NCI-H1436 (cell line): Measurements from ENCODE around the gene ACBD6.

Experiments used
- DNase-seq: peaks from one replicate; lab custom pipeline; 2025; lab: John Stamatoyannopoulos, UW

The ACBD6 gene

DNA sequence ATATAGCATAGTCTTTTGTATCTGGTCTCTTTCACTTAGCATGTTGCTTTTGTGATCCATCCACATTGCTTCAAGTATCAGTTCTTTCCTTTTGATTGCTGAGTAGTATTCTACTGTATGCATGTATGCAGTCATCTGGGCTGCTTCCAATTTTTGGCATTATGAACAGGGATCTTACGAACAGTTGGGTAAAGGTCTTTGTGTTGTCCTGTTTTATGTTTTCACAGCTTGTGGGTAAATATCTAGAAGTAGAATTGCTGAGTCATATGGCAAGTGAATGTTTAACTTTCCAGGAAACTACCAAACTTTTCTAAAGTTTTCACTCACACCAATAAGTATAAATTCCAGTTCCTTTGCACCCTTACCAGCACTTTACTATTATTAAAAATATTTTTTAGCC, 211.4 kb downstream of the ACBD6 start:
- no peak for DNase-seq

DNA sequence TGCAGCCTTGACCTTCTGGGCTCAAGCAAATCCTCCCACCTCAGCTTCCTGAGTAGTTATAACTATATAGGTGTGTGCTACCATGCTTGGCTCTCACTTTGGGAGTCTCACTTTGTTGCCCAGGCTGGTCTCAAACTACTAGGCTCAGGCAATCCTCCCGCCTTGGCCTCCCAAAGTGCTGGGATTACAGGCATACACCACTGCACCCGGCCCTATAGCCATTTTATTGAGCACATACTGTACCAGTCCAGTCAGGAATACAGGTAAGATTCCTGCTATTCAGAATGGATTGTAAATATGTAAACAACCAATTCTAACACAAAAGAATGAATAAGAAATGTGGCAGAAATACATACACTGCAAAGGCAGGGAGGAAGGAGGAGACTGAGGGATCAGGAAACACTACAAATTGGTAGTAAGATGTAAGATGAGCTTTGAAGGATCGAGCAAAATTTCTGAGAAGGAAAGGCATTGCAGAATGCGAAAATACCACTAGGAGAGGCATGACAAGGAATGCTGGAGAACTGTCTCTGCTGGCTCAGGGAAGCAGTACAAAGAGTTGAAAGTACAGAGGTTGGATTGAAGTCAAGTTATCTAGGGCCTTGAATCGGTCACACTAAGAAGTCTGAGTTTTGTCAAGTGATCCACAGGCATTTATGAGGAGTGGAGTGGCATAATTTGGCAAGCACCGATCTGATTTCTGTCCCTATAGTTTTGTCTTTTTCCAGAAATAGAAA, 211.9 kb downstream of the ACBD6 start:
- no peak for DNase-seq

DNA sequence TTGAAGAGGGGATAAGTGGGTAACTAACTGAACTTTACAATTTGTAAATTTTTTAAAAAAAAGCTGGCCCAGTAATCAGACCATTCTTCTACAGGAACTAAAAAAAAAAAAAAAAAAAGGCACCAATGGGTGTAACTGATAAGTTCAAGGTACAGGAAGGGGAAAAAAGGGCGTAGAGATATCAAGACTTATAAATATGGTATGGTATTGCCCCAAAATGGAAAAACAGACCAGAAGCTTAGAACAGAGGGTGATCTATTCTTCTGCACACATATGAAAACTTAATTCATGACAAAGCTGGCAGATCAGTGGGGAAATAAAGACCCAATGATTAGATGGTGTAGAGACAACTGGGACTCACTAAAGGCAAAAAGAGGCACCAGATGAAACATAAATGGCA, 213.4 kb downstream of the ACBD6 start:
- no peak for DNase-seq

DNA sequence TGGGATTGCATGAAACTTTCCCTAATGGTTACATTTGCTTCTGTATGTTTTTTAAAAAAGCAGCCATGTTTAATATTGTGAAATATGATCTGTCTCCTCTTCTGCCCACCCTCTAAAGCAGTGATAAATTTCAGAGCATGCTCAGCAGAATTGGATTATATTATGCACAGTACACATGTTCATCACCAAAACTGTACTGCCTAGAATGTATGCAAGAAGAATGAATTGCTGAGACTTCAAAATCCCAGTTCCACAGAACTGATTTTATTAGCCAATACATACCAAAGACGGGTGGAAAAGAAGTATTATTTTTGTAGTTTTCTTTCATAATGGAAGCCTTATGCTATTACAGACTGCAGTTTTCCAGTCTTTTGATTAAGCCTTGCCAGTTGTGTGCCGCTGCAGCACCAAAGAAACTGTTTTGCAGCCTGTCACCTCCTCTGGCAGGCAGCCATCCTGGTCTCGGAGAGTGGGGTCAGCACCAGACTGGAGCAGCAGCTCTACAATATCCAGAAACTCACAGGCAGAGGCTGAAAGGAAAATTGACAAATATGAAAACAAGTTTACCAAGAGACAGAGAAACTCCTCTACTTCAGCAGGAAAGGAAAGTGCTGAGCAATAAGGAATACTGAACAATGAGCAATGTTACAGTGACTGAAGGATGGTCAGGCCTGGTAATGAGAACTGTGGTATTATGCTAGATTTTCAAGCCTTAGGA, 214.2 kb downstream of the ACBD6 start:
- DNase-seq = no peak

DNA sequence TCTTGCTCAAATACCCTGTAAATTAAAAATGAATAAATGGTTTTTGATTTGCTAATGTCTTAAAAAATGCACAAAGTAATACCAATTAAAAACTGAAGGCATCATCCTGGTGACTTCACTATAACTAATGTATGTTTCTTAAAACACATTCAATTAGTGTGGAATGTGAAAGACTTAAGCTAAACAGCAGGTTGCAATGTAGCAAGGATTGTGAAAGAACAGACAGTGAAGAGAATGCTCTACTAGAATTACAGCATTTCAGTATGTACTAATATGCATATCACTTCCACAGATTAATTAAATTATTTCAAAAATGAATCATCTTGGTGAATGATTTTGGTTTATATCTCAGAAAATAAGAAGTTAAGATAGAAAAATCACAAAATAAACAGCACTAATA, 216.0 kb downstream of the ACBD6 start:
- no peak for DNase-seq

DNA sequence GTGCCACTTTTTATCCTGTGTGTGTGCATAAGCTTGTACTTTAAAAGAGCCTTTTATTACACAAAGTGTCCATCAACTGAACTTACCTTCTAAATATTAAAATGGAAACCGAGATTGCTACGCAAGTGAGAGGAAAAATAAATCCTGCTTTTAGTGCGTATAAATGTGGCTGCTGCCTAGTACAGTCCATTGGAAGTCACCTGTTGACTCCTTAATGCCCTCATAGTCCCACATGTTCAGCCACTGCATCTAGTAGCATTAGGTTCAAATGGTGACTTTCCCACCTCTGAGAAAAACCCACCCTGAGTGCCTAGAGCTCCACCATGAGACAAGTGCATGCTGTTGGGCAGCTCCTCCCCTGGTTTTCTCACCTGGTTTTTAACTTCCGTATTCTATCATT, 219.3 kb downstream of the ACBD6 start:
- DNase-seq = no peak

DNA sequence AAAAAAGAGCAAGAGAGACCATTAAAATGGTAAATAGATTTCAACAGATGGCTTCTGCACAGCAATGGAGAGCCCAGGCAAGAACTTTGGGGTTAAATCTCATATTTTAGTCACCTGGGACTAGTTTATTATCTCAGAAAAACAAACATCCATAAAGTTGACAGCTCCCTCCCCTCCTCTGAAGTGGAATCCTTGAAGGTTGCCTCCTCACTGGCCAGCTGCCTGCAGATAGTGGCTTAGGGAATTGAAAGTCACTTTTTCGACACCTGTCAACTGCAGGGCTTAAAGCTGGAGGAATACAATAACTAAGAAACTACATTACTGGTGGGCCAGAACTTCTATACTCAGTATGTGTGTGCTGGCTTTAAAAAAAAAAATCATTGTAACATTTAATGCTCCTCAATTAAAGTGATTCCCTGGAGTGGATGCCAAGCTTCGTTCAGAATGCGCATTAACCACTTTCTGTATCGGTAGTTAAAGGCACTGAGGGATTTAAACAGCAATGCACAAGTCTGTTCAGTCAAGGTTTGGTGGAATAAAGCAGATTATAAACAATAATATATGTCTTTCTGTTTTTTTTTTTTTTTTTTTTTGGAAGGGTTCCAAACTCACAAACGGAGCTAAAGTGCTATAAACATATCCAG, 219.9 kb downstream of the ACBD6 start:
- DNase-seq = no peak

DNA sequence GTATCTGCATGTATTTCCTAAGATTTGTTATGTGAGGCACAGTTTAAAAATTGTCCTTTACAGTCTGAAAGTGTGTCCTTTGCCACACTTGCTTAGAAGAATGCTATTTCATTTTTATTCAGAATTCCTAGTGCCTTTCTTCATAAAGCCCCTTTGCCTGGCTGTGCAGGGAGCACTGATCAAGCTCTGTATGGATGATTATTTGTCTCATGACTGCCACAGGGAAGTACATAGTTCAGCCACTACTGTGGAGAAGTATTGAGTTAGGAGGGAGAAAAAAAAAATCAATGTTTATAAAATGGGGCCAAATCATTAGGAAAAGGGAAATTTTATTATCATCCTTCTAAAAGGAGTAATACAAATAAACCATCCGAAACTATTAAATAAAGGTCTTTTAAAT, 220.9 kb downstream of the ACBD6 start:
- DNase-seq = no peak

DNA sequence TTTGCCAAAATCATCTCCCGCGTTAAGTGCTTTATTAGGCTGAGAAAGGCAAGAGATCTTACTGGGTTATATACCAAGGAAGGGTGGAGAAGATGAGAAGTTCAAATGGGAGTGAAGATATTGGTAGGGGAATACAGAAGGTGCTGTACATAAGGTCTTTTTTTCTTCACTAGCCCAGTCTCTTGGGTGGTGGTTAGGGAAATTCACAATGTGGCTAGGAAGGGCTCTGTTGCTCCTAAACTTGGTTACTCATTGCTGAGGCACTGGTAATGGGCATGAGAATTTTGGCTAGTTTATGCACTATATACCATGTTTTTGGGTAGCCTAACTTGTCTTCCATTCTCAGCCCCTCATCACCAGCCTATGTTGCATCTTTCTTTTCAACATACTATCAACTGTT, 221.8 kb downstream of the ACBD6 start:
- DNase-seq = no peak

DNA sequence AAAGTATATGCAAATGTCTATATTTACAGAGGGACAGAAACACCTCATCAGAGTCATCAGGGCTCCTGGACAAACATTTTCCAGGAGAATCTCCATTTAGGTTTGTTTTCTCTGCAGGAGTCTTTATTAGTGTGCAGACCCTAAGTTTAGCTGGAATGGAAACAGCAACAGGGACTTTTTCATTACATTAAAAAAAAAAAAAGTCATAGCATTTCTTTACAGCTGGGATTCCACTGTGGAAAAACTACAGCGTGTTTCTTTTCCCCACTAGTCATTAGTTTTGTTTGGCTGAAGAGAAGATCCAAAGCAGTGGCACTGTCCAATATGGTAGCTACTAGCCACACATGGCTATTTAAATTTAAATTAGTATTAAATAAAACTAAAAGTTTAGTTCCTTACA, 222.7 kb downstream of the ACBD6 start:
- DNase-seq = no peak

DNA sequence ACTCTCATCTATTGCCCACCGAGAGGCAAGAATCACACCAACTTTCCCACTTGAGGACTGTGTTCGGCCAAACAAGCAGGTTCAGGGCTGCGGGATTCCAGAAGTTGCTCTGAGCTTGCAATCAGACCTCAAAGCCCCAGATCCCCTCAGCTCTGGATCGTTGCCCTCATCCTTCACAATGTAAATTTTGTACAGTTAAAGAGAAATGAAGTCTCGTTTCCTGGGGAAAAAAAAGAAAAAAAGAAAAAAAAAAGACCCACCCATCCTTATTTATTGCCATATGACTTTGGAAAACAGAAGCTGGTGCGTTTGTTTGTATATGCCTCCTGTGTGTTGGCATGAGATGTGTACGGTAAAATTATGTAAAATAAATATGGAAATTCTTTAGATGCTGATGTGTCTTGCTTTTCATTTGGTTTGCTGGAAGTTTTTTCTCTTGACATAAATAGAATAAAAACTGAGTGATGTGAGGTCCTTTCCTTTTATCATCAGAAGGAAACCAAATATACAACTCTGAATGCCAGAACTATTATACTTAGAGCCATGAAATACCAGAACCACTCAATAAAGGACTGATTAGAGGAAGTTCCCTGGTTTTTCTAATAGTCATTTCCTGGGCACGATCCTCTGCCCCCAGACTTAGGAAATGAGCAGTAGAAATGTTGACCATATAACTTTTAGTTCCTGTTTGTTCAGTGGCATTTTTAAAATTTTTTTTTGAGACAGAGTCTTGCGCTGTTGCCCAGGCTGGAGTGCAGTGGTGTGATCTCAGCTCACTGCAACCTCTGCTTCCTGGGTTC, 223.6 kb downstream of the ACBD6 start:
- DNase-seq = no peak

DNA sequence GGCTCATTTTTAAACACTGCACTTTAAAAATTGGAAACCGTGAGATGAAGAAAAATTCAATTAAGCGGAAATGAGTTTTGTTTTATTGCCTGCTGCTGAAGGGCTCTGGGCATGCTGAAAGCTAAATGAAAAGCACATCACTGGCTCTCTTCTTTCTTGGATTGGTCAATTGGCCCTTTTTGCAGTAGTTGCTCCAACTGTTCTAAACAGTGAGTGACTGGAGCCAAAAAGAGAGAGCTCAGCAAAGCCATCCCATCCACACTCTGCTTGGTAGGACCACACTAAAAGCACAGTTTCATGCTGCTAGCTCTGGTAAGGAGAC, 224.2 kb downstream of the ACBD6 start:
- DNase-seq = no peak

DNA sequence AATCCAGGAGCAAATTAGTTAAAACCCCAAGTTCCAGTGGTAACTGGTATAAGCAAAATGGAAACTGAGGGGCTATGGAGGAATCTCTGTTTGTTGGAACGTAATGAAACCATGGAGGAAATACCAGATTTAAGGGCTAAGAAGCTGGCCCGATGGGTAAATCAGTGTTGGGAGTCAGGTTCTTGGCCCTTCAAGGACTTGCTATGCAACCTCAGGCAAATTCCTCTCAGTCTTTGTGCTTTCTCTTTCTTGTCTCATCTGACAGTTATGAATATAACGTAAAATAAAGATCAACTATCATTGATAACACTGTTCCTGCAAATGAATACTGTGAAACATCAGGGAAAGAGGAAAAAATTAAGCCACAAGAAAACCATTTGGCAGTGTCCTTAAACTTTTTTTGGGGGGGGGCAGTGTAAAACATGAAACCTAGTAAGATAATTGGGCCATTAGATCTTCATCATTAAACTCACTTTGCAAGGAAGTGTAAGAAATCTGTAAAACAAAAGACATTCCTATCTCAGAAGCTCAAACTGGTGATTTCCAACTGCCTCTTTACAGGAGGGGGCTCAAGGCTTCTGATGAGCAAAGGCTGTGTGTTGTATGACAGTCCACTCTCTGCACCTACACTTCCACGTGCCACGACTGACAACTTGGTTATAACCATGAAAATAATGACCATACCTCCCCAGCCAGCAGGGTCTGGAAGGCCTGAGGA, 224.7 kb downstream of the ACBD6 start:
- no peak for DNase-seq

DNA sequence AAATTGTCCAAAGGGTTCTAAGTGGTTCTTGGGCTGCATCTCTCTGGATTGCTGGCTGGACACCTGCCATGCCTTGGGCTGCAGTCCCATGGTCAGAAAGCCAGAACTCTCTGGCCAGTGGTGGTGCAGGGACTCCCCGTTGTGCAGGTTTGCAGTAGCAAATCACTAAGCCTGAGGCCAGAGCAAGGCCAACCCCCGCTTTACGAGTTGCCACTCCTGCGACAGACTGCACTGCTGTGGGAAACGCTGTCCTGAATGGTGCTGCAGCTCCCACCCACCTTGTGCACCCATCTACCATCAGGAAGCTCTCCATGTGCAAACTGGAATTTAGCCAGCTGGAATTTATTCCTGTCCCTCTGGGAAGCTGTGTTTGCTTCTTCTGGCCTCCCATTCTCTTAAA, 226.7 kb downstream of the ACBD6 start:
- DNase-seq = no peak

DNA sequence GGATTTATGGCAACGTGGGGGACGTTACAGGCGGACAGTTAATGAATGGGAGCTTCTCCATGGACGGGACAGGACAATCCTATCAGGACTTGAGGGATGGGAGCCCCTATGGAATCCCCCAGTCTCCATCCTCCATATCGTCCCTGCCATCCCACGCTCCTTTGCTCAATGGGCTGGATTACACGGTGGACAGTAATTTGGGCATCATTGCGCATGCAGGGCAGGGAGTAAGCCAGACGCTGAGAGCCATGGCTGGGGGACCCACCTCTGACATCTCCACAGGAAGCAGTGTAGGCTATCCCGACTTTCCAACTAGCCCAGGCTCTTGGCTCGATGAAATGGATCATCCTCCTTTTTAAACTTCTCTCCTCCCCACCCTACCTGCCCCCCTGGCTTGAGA, 228.2 kb downstream of the ACBD6 start:
- no peak for DNase-seq

DNA sequence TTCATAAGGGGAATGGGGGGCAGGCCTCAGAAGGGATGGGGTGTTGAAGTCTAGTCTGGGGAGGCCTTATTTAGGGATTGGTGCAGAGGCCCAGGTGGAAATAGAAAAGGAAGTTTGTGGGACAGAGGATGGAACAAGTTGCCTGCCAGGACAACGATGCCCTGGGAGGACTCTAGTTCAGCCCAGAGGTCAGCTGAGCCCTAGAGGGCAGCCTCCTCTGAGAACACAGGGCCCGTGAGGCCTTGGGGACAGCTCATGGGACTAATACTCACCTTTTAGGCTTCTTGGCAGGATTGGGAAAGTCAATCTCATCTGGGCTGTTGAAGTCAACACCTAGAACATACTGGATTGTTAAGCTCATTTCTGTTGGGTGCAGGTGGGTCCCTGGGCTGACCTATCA, 229.3 kb downstream of the ACBD6 start:
- DNase-seq = no peak

DNA sequence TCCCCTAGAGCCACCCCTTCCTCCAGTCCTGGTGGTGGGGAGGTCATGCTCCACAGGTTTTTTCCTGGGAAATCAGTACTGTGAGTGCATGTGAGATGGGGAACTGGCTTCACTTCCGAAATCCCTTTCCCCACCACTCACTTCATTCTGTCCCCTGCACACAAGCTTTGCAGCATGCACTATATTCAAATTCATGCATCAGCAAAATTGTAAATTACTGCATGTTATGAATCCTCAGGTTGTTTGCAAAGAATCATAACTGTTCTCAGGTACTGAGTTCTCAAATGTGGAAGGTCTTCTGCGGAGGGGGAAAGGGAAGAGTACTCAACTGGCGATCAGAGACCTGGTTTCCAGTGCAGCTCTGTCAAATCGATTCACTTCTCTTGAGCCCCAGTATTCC, 230.0 kb downstream of the ACBD6 start:
- no peak for DNase-seq

DNA sequence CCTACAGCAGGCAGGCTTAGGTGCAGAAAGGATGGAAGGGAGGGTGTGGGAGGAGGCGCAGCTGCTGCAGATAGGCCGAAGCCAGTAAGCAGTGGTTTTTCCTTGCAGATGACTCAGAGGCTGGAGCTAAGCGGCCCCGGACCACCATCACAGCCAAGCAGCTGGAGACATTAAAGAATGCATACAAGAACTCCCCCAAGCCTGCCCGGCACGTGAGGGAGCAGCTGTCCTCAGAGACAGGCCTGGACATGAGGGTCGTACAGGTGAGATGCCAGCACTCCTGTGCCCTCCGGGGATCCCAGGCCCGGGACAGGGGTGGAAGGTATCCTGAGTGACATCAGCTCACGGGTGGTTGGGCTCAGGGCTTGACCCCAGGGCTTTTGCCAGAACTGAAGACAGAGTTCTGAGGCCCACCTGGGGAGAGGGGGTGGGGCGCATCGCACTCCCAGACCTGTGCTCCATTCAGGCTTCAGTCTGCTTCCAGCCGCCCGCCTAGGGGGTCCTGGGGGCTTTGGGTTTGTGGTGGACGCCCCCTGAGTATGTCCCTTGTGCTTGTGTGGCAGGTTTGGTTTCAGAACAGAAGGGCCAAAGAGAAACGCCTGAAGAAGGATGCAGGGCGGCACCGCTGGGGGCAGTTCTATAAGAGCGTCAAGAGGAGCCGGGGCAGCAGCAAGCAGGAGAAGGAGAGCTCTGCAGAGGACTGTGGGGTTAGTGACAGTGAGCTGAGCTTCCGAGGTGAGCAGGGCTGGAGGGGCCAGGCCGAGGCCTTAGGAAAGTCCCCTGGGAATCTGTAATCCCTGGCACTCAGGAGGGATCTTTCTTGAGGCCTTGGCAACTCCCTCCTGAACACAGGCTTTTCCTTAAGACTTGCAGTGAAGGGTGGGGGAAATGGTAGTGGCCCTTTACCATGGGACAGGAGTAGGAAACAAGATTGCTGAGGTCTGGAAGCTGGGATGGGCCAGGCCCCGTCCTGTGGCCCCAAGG, 230.8 kb downstream of the ACBD6 start:
- DNase-seq = no peak

DNA sequence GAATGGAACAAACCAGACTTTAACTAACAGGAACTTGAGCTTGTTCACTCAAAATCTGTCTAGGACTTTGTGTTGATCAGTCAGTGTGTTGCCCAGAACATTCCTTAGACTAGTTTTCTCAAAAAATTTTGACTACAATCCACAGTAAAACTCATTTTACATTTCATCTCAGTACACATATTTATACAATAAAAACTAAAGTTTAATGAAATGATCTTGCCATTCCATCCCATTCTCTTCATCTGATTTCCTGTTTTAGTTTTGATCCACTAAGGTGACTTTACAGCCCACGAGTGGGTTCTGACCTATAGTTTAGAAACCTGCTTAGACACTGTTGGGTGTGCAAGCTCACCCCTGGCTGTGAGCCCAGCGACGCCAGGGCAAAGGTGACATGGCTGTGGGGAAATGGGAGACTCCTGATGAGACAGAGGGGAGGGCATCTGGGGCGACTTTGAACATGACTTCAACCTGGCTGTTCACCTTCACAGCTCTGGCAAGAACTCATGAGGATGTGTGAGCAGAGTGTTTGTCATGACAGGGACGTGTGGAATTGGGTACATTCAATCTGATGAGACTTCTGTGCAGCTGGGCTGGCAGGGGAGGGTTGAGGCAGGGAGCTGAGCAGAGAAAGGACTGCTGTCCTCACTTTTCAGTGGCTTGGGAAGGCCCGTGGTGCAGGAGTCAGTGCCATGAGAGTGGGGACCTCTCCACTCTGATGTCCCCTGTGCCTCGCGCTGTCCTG, 231.7 kb downstream of the ACBD6 start:
- DNase-seq = no peak
